GM12878 (cell line): ENCODE data around the gene P3H1.

ENCODE experiments used
- BCL11A ChIP-seq: IDR thresholded peaks from 2 replicates; pipeline ENCODE4 v1.6.1; 2011; ENCODE audit warnings: low read depth, low read length
- CBX3 ChIP-seq: fragments of 200-600 bp; sonication (generic); IDR thresholded peaks from 2 replicates; pipeline ENCODE4 v1.6.1; 2016; ENCODE audit warnings: low read depth, borderline replicate concordance
- EZH2 ChIP-seq: IDR thresholded peaks from 2 replicates; pipeline ENCODE4 v1.6.1; 2012; ENCODE audit warnings: low read depth, mild to moderate bottlenecking, control low read depth, inconsistent platforms, low read length, borderline replicate concordance; ENCODE audit not compliant: control insufficient read depth
- SIN3A ChIP-seq: IDR thresholded peaks from 2 replicates; pipeline ENCODE4 v1.6.1; 2012; ENCODE audit warnings: low read depth, low read length, improper control_type of control experiment
- TF ChIP-seq, protein P1 (sequence below): IDR thresholded peaks from 2 replicates; pipeline ENCODE4 v1.6.1; 2011; ENCODE audit warnings: low read depth, low read length, improper control_type of control experiment, borderline replicate concordance
- TF ChIP-seq, protein P2 (sequence below), 3 experiments: IDR thresholded peaks in 2 of 3; conservative IDR thresholded peaks in 1 of 3; 2 replicates each; pipeline ENCODE4 v1.5.1; 2011; ENCODE audit warnings: low read depth in 3 of 3, low read length in 3 of 3, mild to moderate bottlenecking in 3 of 3, control low read depth in 2 of 3, moderate library complexity in 2 of 3, inconsistent platforms in 1 of 3, mixed read lengths in 1 of 3; ENCODE audit not compliant: control insufficient read depth in 2 of 3, insufficient read depth in 1 of 3; ENCODE audit errors: extremely low read depth in 1 of 3
- TF ChIP-seq, protein P3 (sequence below): fragments of 450-650 bp; IDR thresholded peaks from 2 replicates; pipeline ENCODE4 v1.6.1; 2017; ENCODE audit warnings: mild to moderate bottlenecking, low read depth, inconsistent platforms; ENCODE audit not compliant: poor library complexity, severe bottlenecking

DNA sequence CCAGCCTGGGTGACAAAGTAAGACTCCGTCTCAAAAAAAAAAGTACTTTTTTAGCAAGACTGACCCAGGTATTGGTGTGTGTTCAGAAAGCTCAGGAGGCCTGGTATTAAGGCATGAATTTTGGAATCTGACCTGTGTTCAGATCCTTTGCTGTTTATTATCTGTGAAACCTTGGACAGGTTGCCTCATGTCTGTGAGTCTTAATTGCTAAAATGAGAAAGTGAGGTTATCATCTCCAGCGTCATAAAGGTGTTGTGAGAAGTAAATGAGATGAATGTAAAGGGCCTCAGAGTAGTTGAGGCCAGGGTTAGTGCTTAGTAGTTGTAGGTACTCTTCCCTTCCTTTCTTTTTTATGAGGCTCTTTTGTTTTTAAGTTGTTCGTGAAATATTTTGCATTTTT lies 3.0 kb upstream of the P3H1 start:
- TF ChIP-seq EZH2: no peak
- TF ChIP-seq, protein P1, sequence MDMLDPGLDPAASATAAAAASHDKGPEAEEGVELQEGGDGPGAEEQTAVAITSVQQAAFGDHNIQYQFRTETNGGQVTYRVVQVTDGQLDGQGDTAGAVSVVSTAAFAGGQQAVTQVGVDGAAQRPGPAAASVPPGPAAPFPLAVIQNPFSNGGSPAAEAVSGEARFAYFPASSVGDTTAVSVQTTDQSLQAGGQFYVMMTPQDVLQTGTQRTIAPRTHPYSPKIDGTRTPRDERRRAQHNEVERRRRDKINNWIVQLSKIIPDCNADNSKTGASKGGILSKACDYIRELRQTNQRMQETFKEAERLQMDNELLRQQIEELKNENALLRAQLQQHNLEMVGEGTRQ: no peak
- no peak for TF ChIP-seq SIN3A
- TF ChIP-seq, protein P2, sequence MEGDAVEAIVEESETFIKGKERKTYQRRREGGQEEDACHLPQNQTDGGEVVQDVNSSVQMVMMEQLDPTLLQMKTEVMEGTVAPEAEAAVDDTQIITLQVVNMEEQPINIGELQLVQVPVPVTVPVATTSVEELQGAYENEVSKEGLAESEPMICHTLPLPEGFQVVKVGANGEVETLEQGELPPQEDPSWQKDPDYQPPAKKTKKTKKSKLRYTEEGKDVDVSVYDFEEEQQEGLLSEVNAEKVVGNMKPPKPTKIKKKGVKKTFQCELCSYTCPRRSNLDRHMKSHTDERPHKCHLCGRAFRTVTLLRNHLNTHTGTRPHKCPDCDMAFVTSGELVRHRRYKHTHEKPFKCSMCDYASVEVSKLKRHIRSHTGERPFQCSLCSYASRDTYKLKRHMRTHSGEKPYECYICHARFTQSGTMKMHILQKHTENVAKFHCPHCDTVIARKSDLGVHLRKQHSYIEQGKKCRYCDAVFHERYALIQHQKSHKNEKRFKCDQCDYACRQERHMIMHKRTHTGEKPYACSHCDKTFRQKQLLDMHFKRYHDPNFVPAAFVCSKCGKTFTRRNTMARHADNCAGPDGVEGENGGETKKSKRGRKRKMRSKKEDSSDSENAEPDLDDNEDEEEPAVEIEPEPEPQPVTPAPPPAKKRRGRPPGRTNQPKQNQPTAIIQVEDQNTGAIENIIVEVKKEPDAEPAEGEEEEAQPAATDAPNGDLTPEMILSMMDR (IDR thresholded peaks at IDR 0.05 in 2 of 3, conservative IDR thresholded peaks at IDR 0.05 in 1 of 3; ENCODE audit: control insufficient read depth in 2 of 3, extremely low read depth in 1 of 3, insufficient read depth in 1 of 3, low read depth in 3 of 3, low read length in 3 of 3): no peak
- no peak for TF ChIP-seq CBX3
- no peak for TF ChIP-seq BCL11A
- TF ChIP-seq, protein P3, sequence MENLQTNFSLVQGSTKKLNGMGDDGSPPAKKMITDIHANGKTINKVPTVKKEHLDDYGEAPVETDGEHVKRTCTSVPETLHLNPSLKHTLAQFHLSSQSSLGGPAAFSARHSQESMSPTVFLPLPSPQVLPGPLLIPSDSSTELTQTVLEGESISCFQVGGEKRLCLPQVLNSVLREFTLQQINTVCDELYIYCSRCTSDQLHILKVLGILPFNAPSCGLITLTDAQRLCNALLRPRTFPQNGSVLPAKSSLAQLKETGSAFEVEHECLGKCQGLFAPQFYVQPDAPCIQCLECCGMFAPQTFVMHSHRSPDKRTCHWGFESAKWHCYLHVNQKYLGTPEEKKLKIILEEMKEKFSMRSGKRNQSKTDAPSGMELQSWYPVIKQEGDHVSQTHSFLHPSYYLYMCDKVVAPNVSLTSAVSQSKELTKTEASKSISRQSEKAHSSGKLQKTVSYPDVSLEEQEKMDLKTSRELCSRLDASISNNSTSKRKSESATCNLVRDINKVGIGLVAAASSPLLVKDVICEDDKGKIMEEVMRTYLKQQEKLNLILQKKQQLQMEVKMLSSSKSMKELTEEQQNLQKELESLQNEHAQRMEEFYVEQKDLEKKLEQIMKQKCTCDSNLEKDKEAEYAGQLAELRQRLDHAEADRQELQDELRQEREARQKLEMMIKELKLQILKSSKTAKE: no peak
